GM12873 (cell line): ENCODE results near the gene SEC16B.

ENCODE experiments used
- TF ChIP-seq, protein P1 (sequence below): IDR thresholded peaks from 2 replicates; pipeline ENCODE4 v1.5.1; 2012; ENCODE audit warnings: low read depth, mild to moderate bottlenecking, moderate library complexity, low read length, control low read depth; ENCODE audit not compliant: insufficient read depth; ENCODE audit errors: missing control alignments

Gene SEC16B

DNA sequence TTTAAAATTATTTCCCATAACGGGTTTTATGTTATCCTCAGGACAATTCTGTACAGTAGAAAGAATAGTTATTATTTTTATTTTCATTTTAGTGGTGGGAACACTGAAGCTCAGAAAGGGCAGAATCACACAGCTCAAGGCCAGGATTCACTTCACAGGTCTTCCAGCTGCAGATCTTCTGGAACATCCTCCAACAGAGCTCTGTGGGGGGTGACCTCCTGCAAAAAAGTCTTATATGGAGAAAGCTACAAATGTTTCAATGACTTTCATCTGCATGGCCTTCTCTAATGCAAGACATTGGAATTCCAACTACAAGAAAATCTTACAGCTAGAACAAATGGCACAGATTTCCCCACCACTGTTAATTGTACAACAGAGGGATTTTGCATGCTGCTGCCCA is 64.2 kb downstream of the SEC16B start:
- TF ChIP-seq, protein P1, sequence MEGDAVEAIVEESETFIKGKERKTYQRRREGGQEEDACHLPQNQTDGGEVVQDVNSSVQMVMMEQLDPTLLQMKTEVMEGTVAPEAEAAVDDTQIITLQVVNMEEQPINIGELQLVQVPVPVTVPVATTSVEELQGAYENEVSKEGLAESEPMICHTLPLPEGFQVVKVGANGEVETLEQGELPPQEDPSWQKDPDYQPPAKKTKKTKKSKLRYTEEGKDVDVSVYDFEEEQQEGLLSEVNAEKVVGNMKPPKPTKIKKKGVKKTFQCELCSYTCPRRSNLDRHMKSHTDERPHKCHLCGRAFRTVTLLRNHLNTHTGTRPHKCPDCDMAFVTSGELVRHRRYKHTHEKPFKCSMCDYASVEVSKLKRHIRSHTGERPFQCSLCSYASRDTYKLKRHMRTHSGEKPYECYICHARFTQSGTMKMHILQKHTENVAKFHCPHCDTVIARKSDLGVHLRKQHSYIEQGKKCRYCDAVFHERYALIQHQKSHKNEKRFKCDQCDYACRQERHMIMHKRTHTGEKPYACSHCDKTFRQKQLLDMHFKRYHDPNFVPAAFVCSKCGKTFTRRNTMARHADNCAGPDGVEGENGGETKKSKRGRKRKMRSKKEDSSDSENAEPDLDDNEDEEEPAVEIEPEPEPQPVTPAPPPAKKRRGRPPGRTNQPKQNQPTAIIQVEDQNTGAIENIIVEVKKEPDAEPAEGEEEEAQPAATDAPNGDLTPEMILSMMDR: no peak

DNA sequence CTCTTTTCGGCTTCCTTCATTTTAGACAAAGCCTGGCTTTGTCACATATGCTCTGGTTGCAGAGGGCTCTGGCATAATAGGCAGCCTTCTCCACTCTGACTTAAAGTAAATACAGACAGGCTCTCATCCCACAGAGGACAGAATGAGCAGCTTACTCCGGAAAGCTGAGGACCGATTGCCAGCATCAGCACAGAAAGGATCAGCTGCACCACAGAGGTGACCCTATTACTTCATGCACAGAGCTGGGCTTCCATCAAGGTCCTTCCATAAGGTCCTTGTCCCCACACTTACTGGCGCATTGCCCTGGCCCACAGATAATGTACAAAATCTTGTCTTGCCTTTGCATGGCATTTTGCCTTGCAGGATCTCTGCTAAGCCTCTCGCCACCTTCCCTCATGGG is 67.6 kb downstream of the SEC16B start:
- TF ChIP-seq, protein P1: no peak

DNA sequence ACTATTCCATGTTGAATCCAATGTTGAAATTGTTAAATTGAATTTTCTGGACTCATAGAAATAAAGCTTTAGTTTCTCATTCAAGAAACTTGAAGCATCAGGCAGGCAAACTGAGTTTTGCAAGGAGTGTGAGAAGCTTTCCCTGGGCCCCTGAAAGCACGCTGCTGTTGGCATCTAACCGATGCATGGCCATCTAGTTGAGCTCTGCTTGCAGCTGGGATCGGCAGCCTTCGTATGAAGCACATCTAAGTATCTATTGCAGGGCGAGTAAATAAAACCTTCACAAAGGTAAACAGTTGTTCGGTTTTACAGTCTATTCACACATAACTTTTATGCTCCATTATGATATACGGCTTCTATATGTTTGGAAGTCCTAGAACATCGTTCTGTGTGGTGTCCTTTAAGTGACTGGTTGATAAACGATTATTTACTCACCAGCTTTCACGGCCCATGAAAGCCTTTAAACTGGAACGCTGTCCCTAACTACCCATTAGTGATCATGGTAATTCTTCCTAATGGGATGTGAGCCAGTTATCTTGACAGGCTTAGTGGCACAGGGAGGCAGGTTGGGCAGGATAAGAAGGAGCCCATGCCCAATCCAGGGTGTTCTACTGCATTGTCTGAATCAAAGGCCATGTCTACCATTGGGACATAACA is 71.7 kb downstream of the SEC16B start:
- TF ChIP-seq, protein P1: no peak

DNA sequence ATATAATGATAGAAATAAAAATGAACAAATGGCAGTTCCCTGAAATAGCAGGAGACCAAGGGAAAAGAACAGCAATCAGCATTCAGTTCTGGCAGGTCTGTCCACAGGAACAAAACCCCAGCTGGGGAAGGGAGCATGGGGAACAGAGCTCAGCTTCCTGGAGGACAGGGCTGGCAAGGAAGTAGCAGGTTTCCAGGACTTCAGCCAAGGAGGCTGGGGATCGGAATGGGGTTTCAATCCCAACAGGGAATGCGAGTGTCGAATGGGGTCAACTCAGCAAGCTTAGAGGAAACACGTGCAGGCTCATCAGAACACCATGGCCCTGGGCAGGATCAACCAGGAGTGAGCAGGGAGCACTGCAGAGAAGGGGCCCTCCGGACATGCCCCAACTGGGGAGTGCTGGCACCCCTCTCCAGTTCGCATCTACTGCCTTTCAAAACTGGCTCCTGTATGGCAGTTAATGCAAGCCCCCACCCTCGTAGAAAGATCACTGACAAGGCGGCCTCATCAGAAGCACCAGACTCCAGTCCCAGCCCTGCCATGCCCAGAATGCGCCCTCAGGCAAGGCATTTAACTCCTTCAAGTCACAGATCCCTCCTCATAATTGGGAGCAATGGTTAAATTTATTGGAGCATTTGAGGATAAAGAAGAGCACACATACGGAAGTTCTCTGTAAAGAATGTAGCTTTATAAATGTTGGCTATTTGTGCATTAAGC is 72.4 kb downstream of the SEC16B start:
- TF ChIP-seq, protein P1: no peak
